A172 (cell line): ENCODE results near the gene ASF1B. TPM values are rescaled to one million over a fixed set of nuclear protein-coding genes. Genes with fewer than 3 reads are reported as not detected.
"Not testable (repeated sequence)": the region's sequence is repeated elsewhere in the genome, so short reads cannot be mapped to it uniquely, and the experiment has no call there.

Experiments used
- DNase-seq: peaks from one replicate; pipeline ENCODE4 v3.0.0-alpha.2; 2015; ENCODE audit warnings: low spot score
- total RNA-seq: library from RNA; depleted of rRNA; stranded (reverse); fragments of >200 nt; shearing (Covaris generic); gene quantifications from 2 replicates; pipeline ENCODE4 v1.2.3, GENCODE V29; 2014

ASF1B gene
- total RNA-seq, 1 experiment from 2014 or later: 54.9 TPM

GRCh38 chr19:14160017-14160703 is 23.8 kb upstream of the ASF1B start:
- DNase-seq: no peak

- DNase-seq: no peak
Observed at GRCh38 chr19:14159059-14159458, 22.7 kb upstream of the ASF1B start.

GRCh38 chr19:14158276-14159023 is 22.1 kb upstream of the ASF1B start:
- no peak for DNase-seq

- no peak for DNase-seq
Observed at GRCh38 chr19:14156971-14157717, 20.8 kb upstream of the ASF1B start.

- DNase-seq: no peak
Observed at GRCh38 chr19:14156122-14156521, 19.7 kb upstream of the ASF1B start.

- no peak for DNase-seq
Observed at GRCh38 chr19:14155371-14155770, 19.0 kb upstream of the ASF1B start.

GRCh38 chr19:14152713-14153112 is 16.3 kb upstream of the ASF1B start:
- no peak for DNase-seq

- DNase-seq: no peak
Observed at GRCh38 chr19:14150770-14151661, 14.6 kb upstream of the ASF1B start.

- DNase-seq: no peak
Observed at GRCh38 chr19:14150041-14150769, 13.8 kb upstream of the ASF1B start.

GRCh38 chr19:14149509-14149994 is 13.2 kb upstream of the ASF1B start:
- DNase-seq: no peak

GRCh38 chr19:14148751-14149410 is 12.5 kb upstream of the ASF1B start:
- no peak for DNase-seq

GRCh38 chr19:14147797-14148605 is 11.6 kb upstream of the ASF1B start:
- DNase-seq: peak; percentile 40

- DNase-seq: no peak
Observed at GRCh38 chr19:14146789-14147216, 10.4 kb upstream of the ASF1B start.

GRCh38 chr19:14146169-14146568 is 9.8 kb upstream of the ASF1B start:
- not testable (repeated sequence) for DNase-seq

GRCh38 chr19:14145381-14145780 is 9.0 kb upstream of the ASF1B start:
- DNase-seq: no peak

GRCh38 chr19:14142262-14143190 is 6.1 kb upstream of the ASF1B start:
- DNase-seq: no peak

- no peak for DNase-seq
Observed at GRCh38 chr19:14141041-14141440, 4.7 kb upstream of the ASF1B start.

GRCh38 chr19:14139944-14140343 is 3.6 kb upstream of the ASF1B start:
- DNase-seq: no peak
